ENCODE measurements around the gene TSPAN17.

- TF ChIP-seq, protein P1, sequence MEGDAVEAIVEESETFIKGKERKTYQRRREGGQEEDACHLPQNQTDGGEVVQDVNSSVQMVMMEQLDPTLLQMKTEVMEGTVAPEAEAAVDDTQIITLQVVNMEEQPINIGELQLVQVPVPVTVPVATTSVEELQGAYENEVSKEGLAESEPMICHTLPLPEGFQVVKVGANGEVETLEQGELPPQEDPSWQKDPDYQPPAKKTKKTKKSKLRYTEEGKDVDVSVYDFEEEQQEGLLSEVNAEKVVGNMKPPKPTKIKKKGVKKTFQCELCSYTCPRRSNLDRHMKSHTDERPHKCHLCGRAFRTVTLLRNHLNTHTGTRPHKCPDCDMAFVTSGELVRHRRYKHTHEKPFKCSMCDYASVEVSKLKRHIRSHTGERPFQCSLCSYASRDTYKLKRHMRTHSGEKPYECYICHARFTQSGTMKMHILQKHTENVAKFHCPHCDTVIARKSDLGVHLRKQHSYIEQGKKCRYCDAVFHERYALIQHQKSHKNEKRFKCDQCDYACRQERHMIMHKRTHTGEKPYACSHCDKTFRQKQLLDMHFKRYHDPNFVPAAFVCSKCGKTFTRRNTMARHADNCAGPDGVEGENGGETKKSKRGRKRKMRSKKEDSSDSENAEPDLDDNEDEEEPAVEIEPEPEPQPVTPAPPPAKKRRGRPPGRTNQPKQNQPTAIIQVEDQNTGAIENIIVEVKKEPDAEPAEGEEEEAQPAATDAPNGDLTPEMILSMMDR (IDR thresholded peaks at IDR 0.05): no peak
- TF ChIP-seq JUND (IDR thresholded peaks at IDR 0.05) (no peak), ELF1 (IDR thresholded peaks at IDR 0.05) (no peak), NRF1 (IDR thresholded peaks at IDR 0.05; ENCODE audit: low read depth, low read length) (no peak), TEAD4 (IDR thresholded peaks at IDR 0.05; ENCODE audit: borderline replicate concordance, insufficient read depth) (no peak), POLR2AphosphoS5 (IDR thresholded peaks at IDR 0.05; ENCODE audit: low read depth, low read length) (no peak), RAD21 (IDR thresholded peaks at IDR 0.05; ENCODE audit: low read length) (no peak)
- TF ChIP-seq, protein P2, sequence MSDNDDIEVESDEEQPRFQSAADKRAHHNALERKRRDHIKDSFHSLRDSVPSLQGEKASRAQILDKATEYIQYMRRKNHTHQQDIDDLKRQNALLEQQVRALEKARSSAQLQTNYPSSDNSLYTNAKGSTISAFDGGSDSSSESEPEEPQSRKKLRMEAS (IDR thresholded peaks at IDR 0.05; ENCODE audit: low read depth): no peak
Observed at GRCh38 chr5:176697934-176698538, 50.8 kb downstream of the TSPAN17 start.
